ENCODE data around the gene RPL10A.
A peak's percentile ranks its signal among the peaks of the same experiment; 100 is the strongest.

RPL10A gene

GRCh38 chr6:35449287-35449881 lies 18.8 kb upstream of the RPL10A start:
- DNase-seq = peak; percentile 58 to 89

- DNase-seq = no peak
These were observed 16.6 kb upstream of the RPL10A start for GRCh38 chr6:35451354-35452182.

- DNase-seq = peak; percentile 82 to 98
These were observed 15.8 kb upstream of the RPL10A start, which contains the start of gene FANCE for GRCh38 chr6:35452183-35453090. Gene FANCE (plus strand): TSS chr6:35452338. CDS start chr6:35452546, 208 bp downstream.

GRCh38 chr6:35453236-35453635 lies 15.0 kb upstream of the RPL10A start:
- DNase-seq = no peak

GRCh38 chr6:35454391-35455110 lies 13.7 kb upstream of the RPL10A start:
- no peak for DNase-seq

- DNase-seq = no peak
These were observed 10.3 kb upstream of the RPL10A start for GRCh38 chr6:35457907-35458306.

GRCh38 chr6:35461270-35461669 lies 6.9 kb upstream of the RPL10A start:
- DNase-seq = no peak

- DNase-seq = no peak
These were observed 4.9 kb upstream of the RPL10A start for GRCh38 chr6:35463292-35463691.

GRCh38 chr6:35465646-35466045 lies 2.6 kb upstream of the RPL10A start:
- no peak for DNase-seq

- no peak for DNase-seq
These were observed 964 bp downstream of the RPL10A start for GRCh38 chr6:35468980-35469750.

- no peak for DNase-seq
These were observed 1.8 kb downstream of the RPL10A start for GRCh38 chr6:35469751-35470662.

- no peak for DNase-seq
These were observed 2.5 kb downstream of the RPL10A start for GRCh38 chr6:35470663-35471120.

- no peak for DNase-seq
These were observed 3.7 kb downstream of the RPL10A start for GRCh38 chr6:35471836-35472345.

GRCh38 chr6:35473075-35473849 lies 5.1 kb downstream of the RPL10A start:
- DNase-seq = no peak

- no peak for DNase-seq
These were observed 5.6 kb downstream of the RPL10A start for GRCh38 chr6:35473850-35474130.

GRCh38 chr6:35474131-35474941 lies 6.1 kb downstream of the RPL10A start:
- DNase-seq = no peak

GRCh38 chr6:35474942-35475570 lies 6.9 kb downstream of the RPL10A start:
- DNase-seq = no peak

GRCh38 chr6:35475573-35475972 lies 7.4 kb downstream of the RPL10A start:
- DNase-seq = no peak

All from NCI-H526 (cell line).